Erythroblast (primary cell): ENCODE measurements around the gene ATF2.

Experiments used
- DNase-seq, 2 experiments: peaks; one replicate each; lab custom pipeline; 2025; lab: John Stamatoyannopoulos, UW
- GATA1 ChIP-seq: IDR thresholded peaks from 2 replicates; pipeline ENCODE4 v1.6.1; 2011; ENCODE audit warnings: low read depth, mild to moderate bottlenecking, control low read depth, low read length, moderate library complexity
- POLR2A ChIP-seq: IDR thresholded peaks from 2 replicates; pipeline ENCODE4 v1.6.1; 2011; ENCODE audit warnings: mild to moderate bottlenecking, low read length

The ATF2 gene

GRCh38 chr2:175039031-175039430 lies 129.0 kb downstream of the ATF2 start:
- no peak for DNase-seq
- no peak for TF ChIP-seq POLR2A
- no peak for TF ChIP-seq GATA1

- no peak for DNase-seq
- TF ChIP-seq POLR2A (no peak), GATA1 (no peak)
Observed at GRCh38 chr2:175037941-175038340, 130.1 kb downstream of the ATF2 start.

DNA sequence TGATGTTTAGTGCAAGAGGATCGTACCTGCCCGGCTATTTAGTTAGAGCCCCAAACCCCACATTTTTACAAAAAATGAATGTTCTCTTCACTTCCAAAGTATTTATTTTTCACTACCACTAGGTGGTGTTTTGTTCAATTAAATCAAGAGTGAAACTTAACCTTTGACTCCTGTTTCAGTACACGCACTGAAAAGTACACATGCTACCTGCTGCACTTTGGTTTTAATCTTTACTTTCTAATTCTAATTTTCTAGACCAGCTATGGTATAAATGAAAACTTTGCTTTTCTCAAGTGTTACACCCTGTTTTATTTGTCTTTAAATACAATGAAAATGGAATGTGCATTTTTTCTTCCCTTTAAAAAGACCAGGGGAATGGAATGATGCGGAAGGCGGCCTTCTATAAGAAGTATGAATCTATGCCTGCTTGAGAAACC lies 131.4 kb downstream of the ATF2 start:
- no peak for TF ChIP-seq GATA1
- TF ChIP-seq POLR2A, result no peak
- peak; percentile 44 to 45 for DNase-seq

DNA sequence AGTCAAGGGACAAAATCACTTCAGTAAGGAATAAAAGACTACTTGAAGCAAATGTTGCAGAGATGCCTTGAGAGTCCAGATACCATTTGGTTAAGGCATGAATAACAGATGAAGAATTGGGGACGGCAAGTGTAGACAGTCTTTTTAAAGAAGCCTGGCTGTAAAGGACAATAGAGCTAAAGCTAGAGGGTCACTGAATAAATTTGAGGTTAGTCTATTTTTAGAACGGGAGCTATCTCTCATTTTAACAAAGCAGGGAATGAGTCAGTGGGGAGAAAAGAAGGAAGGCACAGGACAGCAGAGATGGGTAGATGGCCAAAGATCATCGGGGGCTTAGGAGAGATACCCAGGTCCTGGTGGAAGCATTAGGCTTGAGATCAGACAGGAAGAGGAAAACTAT lies 132.2 kb downstream of the ATF2 start:
- DNase-seq, result no peak

DNA sequence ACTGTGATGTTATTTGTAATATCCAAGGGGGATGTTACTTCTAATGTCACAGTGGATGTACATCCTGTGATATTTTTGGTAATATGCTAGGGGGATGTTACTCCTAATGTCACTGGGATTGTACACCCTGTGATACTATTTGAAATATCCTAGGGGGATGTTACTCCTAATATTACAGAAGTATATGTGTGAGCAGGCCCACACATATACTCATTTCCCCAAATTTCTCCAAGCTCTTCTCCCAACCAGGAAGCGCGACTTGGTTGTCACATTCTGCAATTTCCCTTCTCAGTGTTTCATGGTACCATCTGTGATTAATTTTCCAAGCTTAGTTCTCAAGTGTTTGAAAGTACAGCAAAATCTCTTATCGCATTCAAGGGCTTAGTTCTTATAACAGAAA lies 133.3 kb downstream of the ATF2 start:
- no peak for DNase-seq
- TF ChIP-seq GATA1 (no peak), POLR2A (no peak)

More for the DNA sequence above, 132.2 kb downstream of the ATF2 start:
- TF ChIP-seq GATA1, result no peak
- no peak for TF ChIP-seq POLR2A

DNA sequence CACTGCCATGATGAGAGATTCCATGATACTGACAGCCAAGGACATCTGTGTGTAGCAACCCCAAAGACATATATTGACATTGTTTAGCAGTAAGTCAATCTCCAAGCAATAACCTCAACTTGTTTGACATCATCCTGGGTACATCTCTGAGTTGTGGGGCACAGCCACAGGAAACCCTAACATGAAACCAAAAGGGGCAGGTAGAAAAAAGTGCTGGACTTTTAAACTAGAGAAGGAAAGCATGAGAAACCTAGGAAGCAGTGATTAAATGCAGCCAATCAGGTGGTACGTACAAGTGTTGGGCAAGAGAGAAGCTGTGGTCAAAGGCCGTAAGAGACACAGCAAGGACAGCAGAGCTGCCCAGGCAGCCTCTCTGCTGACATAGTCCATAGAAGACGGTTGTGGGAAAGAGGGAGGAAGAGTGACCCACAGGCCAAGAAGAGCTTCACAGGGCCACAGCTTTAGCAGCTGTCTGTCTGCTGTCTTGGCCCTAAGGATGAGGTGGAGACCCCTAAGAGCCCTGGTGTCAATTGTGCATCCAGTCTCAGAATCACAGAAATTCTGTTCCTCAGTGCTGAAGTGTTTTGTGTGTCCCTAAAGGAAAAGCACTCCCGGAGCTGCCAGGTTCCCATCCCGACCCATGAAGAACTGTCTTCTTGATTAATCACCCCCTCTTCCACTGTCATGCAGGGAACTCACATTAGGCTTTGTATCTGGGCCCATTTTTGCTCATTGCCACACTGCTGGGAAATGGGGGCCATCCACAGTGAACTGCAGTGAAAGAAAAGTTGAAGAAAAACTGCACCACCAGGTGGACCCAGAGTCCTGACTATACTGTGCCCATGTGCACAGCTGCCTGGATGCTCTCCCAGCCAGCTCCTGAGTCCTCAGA lies 137.4 kb downstream of the ATF2 start:
- TF ChIP-seq POLR2A (no peak), GATA1 (no peak)
- DNase-seq, result peak; percentile 28 to 35

- DNase-seq, result no peak
- TF ChIP-seq GATA1 (no peak), POLR2A (no peak)
Observed at GRCh38 chr2:175027755-175028154, 140.2 kb downstream of the ATF2 start.

- DNase-seq, result no peak
Observed at GRCh38 chr2:175026385-175026784, 141.6 kb downstream of the ATF2 start.

GRCh38 chr2:175025946-175026345 lies 142.1 kb downstream of the ATF2 start:
- TF ChIP-seq POLR2A (no peak), GATA1 (no peak)
- DNase-seq, result no peak

More at GRCh38 chr2:175026385-175026784, 141.6 kb downstream of the ATF2 start:
- TF ChIP-seq POLR2A (no peak), GATA1 (no peak)

- TF ChIP-seq POLR2A (no peak), GATA1 (no peak)
- DNase-seq, result no peak
Observed at GRCh38 chr2:175025233-175025632, 142.8 kb downstream of the ATF2 start.

GRCh38 chr2:175022923-175023322 lies 145.1 kb downstream of the ATF2 start:
- TF ChIP-seq POLR2A (no peak), GATA1 (no peak)
- DNase-seq, result no peak
